ENCODE measurements around the gene KIAA1217. TPM values are rescaled to one million over a fixed set of nuclear protein-coding genes. Genes with fewer than 3 reads are reported as not detected.
A peak's percentile ranks its signal among the peaks of the same experiment; 100 is the strongest.
"Not testable (repeated sequence)": the region's sequence is repeated elsewhere in the genome, so short reads cannot be mapped to it uniquely, and the experiment has no call there.

The KIAA1217 gene
- total and polyA plus RNA-seq, 5 donors = 14.6 to 43.6 (median 31.3) TPM

GRCh38 chr10:24445958-24446357 is 237.0 kb downstream of the KIAA1217 start:
- intact Hi-C loops (cut with DNase I); DNase-seq; H3K4me1 ChIP-seq (ENCODE audit: control insufficient read depth, insufficient read depth, low read length); H3K27me3 ChIP-seq (ENCODE audit: control insufficient read depth, insufficient read depth); ATAC-seq; H3K9me3 ChIP-seq (ENCODE audit: control insufficient read depth, low read length); H3K27ac ChIP-seq (ENCODE audit: low read length); H3K4me3 ChIP-seq (ENCODE audit: low read length): not testable (repeated sequence)
- WGBS = 97% methylated on average over 2 of the region's 2 CpGs

- Histone ChIP-seq H3K4me1 (ENCODE audit: control insufficient read depth, insufficient read depth, low read length) (peaks cover 5% of the 10 kb centered on the region), H3K4me3 (ENCODE audit: low read length) (no peak overlapping the region), H3K27ac (ENCODE audit: low read length) (no peak overlapping the region), H3K9me3 (ENCODE audit: control insufficient read depth, low read length) (no peaks in the 10 kb centered on the region), H3K27me3 (ENCODE audit: control insufficient read depth, insufficient read depth) (no peaks in the 10 kb centered on the region)
- DNase-seq (no peak), ATAC-seq (no peak)
- WGBS = 90% methylated on average over 6 of the region's 6 CpGs
- intact Hi-C loops (cut with DNase I) = no loop called here
Observed at GRCh38 chr10:24446739-24447138, 237.8 kb downstream of the KIAA1217 start.

GRCh38 chr10:24448351-24448999 is 239.5 kb downstream of the KIAA1217 start:
- 50% methylated on average over 3 of the region's 3 CpGs for WGBS
- ATAC-seq (no peak), DNase-seq (no peak)
- intact Hi-C loops (cut with DNase I) = no loop called here
- Histone ChIP-seq H3K27ac (ENCODE audit: low read length) (no peak overlapping the region), H3K4me1 (ENCODE audit: control insufficient read depth, insufficient read depth, low read length) (peaks cover 5% of the 10 kb centered on the region), H3K27me3 (ENCODE audit: control insufficient read depth, insufficient read depth) (no peaks in the 10 kb centered on the region), H3K9me3 (ENCODE audit: control insufficient read depth, low read length) (no peaks in the 10 kb centered on the region), H3K4me3 (ENCODE audit: low read length) (no peak overlapping the region)

- no peaks in the 10 kb centered on the region for H3K27me3 ChIP-seq (ENCODE audit: control insufficient read depth, insufficient read depth)
- H3K9me3 ChIP-seq (ENCODE audit: control insufficient read depth, low read length) = no peaks in the 10 kb centered on the region
- ATAC-seq = peak; percentile 31 to 34
- H3K4me3 ChIP-seq (ENCODE audit: low read length) = peak overlapping the region; percentile 19
- intact Hi-C loops (cut with DNase I) = no loop called here
- peaks cover 5% of the 10 kb centered on the region for H3K4me1 ChIP-seq (ENCODE audit: control insufficient read depth, insufficient read depth, low read length)
- no peak for DNase-seq
- no peak overlapping the region for H3K27ac ChIP-seq (ENCODE audit: low read length)
- 20% methylated on average over 5 of the region's 5 CpGs for WGBS
Observed at GRCh38 chr10:24449321-24449740, 240.4 kb downstream of the KIAA1217 start.

- no peaks in the 10 kb centered on the region for H3K27me3 ChIP-seq (ENCODE audit: control insufficient read depth, insufficient read depth)
- no peaks in the 10 kb centered on the region for H3K9me3 ChIP-seq (ENCODE audit: control insufficient read depth, low read length)
- DNase-seq (no peak), ATAC-seq (no peak)
- H3K27ac ChIP-seq (ENCODE audit: low read length) = no peak overlapping the region
- peak overlapping the region; percentile 19 for H3K4me3 ChIP-seq (ENCODE audit: low read length)
- intact Hi-C loops (cut with DNase I) = no loop called here
- 22% methylated on average over 3 of the region's 3 CpGs for WGBS
- H3K4me1 ChIP-seq (ENCODE audit: control insufficient read depth, insufficient read depth, low read length) = peaks cover 5% of the 10 kb centered on the region
Observed at GRCh38 chr10:24449769-24450310, 240.9 kb downstream of the KIAA1217 start.

- H3K4me1 ChIP-seq (ENCODE audit: control insufficient read depth, insufficient read depth, low read length) = peaks cover 5% of the 10 kb centered on the region
- no peaks in the 10 kb centered on the region for H3K27me3 ChIP-seq (ENCODE audit: control insufficient read depth, insufficient read depth)
- intact Hi-C loops (cut with DNase I) = no loop called here
- H3K9me3 ChIP-seq (ENCODE audit: control insufficient read depth, low read length) = no peaks in the 10 kb centered on the region
- no peak overlapping the region for H3K27ac ChIP-seq (ENCODE audit: low read length)
- H3K4me3 ChIP-seq (ENCODE audit: low read length) = no peak overlapping the region
- ATAC-seq (no peak), DNase-seq (no peak)
- WGBS = 77% methylated on average over 4 of the region's 4 CpGs
Observed at GRCh38 chr10:24451325-24451820, 242.4 kb downstream of the KIAA1217 start.

GRCh38 chr10:24452030-24452429 is 243.1 kb downstream of the KIAA1217 start:
- Histone ChIP-seq H3K4me3 (ENCODE audit: low read length) (no peak overlapping the region), H3K9me3 (ENCODE audit: control insufficient read depth, low read length) (no peaks in the 10 kb centered on the region), H3K27ac (ENCODE audit: low read length) (no peak overlapping the region), H3K27me3 (ENCODE audit: control insufficient read depth, insufficient read depth) (no peaks in the 10 kb centered on the region), H3K4me1 (ENCODE audit: control insufficient read depth, insufficient read depth, low read length) (peaks cover 2% of the 10 kb centered on the region)
- intact Hi-C loops (cut with DNase I) = no loop called here
- no peak for ATAC-seq
- 86% methylated on average over 8 of the region's 8 CpGs for WGBS
- DNase-seq = no peak

- Histone ChIP-seq H3K27ac (ENCODE audit: low read length) (no peak overlapping the region), H3K9me3 (ENCODE audit: control insufficient read depth, low read length) (no peaks in the 10 kb centered on the region), H3K4me1 (ENCODE audit: control insufficient read depth, insufficient read depth, low read length) (peaks cover 4% of the 10 kb centered on the region), H3K4me3 (ENCODE audit: low read length) (no peak overlapping the region), H3K27me3 (ENCODE audit: control insufficient read depth, insufficient read depth) (no peaks in the 10 kb centered on the region)
- DNase-seq (no peak), ATAC-seq (no peak)
- intact Hi-C loops (cut with DNase I) = no loop called here
Observed at GRCh38 chr10:24453404-24453830, 244.5 kb downstream of the KIAA1217 start.

GRCh38 chr10:24453973-24454372 is 245.0 kb downstream of the KIAA1217 start:
- 80% methylated on average over 4 of the region's 4 CpGs for WGBS
- H3K4me1 ChIP-seq (ENCODE audit: control insufficient read depth, insufficient read depth, low read length) = peaks cover 4% of the 10 kb centered on the region
- no peaks in the 10 kb centered on the region for H3K9me3 ChIP-seq (ENCODE audit: control insufficient read depth, low read length)
- no peaks in the 10 kb centered on the region for H3K27me3 ChIP-seq (ENCODE audit: control insufficient read depth, insufficient read depth)
- DNase-seq (no peak), ATAC-seq (no peak)
- intact Hi-C loops (cut with DNase I) = no loop called here
- H3K27ac ChIP-seq (ENCODE audit: low read length) = no peak overlapping the region
- H3K4me3 ChIP-seq (ENCODE audit: low read length) = no peak overlapping the region

GRCh38 chr10:24455447-24455846 is 246.5 kb downstream of the KIAA1217 start:
- intact Hi-C loops (cut with DNase I) = no loop called here
- Histone ChIP-seq H3K27me3 (ENCODE audit: control insufficient read depth, insufficient read depth) (no peaks in the 10 kb centered on the region), H3K27ac (ENCODE audit: low read length) (no peak overlapping the region), H3K9me3 (ENCODE audit: control insufficient read depth, low read length) (no peaks in the 10 kb centered on the region), H3K4me3 (ENCODE audit: low read length) (no peak overlapping the region), H3K4me1 (ENCODE audit: control insufficient read depth, insufficient read depth, low read length) (peaks cover 4% of the 10 kb centered on the region)
- DNase-seq (no peak), ATAC-seq (no peak)
- WGBS = 78% methylated on average over 4 of the region's 4 CpGs

- Histone ChIP-seq H3K27ac (ENCODE audit: low read length) (no peak overlapping the region), H3K9me3 (ENCODE audit: control insufficient read depth, low read length) (no peaks in the 10 kb centered on the region), H3K4me1 (ENCODE audit: control insufficient read depth, insufficient read depth, low read length) (peaks cover 3% of the 10 kb centered on the region), H3K4me3 (ENCODE audit: low read length) (no peak overlapping the region), H3K27me3 (ENCODE audit: control insufficient read depth, insufficient read depth) (no peaks in the 10 kb centered on the region)
- WGBS = 65% methylated on average over 4 of the region's 4 CpGs
- intact Hi-C loops (cut with DNase I) = no loop called here
- peak in 1 of 2 donors; percentile 21 for ATAC-seq
- no peak for DNase-seq
Observed at GRCh38 chr10:24456322-24456721, 247.4 kb downstream of the KIAA1217 start.

Data from right cardiac atrium (tissue), 5 donors.